HG02798 (cell line): Measurements from ENCODE around the gene TBC1D10A.
A peak's percentile ranks its signal among the peaks of the same experiment; 100 is the strongest.

Experiments
- ATAC-seq: cut with Tn5 transposase; IDR thresholded peaks from one replicate; pipeline ENCODE4 v1.9.1; 2021; ENCODE audit warnings: mild to moderate bottlenecking; ENCODE audit not compliant: unreplicated experiment, poor library complexity

The TBC1D10A gene

DNA sequence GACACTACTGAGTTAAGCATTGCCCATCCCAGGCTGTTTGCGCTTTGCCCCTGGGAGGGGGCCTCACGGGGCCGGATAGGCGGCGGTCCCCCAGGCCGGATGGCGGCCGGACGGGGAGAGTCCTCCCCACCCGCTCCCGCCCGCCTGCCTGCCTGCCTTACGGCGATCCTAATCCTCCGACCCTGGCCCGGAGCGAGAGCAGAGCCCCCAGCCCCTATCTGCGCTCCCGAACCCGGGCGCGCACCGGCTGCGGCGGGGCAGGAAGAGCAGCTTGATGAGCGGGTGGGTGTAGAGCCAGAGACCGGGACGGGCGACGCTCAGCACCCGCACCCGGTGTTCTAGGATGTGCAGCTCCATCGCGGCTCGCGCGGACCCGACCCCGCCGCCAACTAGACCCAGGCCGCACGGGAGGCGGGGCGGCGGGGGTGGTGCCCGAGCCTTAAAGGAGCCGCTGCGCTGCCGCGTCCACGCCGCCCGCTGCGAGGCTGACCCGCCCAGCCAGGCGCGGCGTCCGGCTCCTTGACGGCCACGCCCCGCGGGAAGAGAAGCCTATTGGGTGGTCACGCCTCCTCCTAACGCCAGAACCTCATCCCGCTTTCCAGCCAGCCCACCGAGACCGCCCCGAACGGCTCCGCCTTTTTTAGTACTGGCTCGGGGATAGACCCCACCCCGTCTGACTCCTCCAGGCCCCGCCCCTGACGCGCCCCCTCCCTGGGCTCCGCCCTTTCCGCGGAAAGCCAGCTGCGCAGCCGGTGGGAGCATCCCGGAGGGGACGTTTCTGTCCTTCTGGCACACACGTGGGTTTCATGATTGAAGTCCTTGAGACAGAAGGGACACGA lies 37.4 kb downstream of the TBC1D10A start, which contains the start of gene CASTOR1:
CASTOR1 (minus strand) TSS at position 365 of the 839 bp plus-strand sequence; CDS start at position 357, 8 bp downstream.
- ATAC-seq: peak; percentile 75

GRCh38 chr22:30288419-30289140 lies 38.2 kb downstream of the TBC1D10A start:
- ATAC-seq: no peak

GRCh38 chr22:30287648-30288418 lies 38.9 kb downstream of the TBC1D10A start:
- ATAC-seq: no peak

DNA sequence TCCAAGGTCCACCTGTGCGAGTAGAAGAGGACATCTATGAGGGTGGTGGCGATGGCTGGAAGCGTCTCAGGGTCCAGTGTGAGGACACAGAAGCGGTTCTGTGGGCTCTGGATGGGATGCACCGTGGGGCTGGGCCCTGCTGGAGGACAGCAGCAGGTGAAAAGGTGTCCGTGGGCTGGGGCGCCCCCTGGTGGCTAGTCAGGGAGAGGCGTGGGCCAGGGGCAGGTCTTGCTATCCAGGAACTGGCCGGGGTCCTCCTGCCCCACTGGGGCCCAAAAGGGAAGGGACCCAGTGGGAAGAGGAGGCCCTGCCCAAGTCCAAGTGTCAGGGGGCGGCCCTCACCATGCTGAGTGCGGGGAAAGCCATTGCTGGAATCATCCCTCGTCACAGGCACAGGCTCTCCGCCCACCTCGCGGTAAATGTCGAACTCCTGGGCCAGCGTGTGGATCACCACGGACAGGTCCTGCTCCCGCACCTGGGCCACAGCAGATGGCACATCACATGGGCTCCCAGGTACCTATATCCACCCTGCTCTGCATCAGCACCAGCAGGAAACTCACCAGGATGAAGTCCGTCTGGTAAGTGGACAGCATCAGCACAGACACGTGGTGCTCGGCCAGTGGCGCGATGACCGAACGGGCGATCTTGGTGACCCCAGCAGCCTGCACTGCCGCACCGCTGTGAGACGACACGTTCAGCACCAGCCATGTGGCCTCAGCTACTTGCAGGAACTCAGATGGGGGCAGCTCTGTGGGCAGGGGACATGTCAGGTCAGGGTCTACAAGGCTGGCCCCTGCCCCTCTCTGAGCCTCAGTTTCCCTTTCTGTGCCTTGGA lies 39.7 kb downstream of the TBC1D10A start:
- ATAC-seq: no peak

DNA sequence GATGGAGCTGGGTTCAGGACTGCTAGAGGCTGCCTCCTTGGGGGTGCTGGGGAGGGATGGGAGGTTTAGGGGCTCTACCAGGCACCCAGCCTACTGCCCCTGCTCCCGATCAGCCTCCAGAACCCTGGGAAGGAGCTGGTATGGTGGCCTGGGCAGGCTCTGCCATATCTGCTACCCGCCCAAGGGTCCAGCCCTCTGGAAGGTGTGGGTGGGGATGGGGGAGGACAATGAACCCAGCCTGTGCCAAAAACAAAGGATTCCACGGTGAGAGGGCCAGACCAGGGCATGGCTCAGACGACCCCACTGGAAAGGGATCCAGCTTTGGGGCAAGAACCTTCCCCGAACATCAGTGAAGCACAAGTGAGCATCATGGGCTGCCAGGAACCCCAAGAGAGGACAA lies 40.4 kb downstream of the TBC1D10A start:
- no peak for ATAC-seq

DNA sequence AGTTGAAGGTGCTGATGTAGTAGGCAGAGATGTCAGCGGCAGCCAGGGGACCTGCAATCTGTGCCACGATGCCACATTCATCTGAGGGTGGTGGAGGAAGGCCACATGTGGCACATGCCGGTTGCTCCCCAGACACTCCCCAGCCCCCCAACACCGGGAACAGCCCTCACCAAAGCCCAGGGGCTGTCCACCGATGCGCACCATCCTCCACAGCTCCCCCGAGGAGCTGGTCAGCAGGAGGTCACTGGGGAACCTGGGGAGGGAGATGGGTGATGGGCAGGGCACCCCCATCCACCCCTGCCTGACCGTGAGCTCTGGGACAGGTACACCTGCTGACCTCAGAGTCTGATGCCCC lies 40.9 kb downstream of the TBC1D10A start:
- ATAC-seq: no peak

GRCh38 chr22:30285176-30285845 lies 41.4 kb downstream of the TBC1D10A start:
- ATAC-seq: no peak

DNA sequence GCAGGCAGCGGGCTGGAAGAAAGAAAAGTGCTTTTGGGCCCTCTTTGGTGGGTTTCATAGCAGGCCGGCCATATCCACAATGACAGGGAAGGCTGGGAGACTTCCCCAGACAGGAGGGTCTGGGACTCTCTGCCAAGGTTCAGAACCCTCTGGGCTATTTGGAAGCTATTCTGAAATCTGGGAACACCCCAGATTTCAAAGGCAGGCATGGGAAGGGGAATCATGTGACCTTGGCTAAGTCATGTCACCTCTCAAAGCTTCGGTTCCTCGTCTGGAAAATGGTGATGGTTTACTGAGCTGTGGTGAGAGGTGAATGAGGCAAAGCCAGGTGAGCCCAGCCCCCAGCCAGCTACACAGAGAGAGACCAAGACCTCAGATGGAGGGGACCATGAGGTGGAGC lies 42.1 kb downstream of the TBC1D10A start:
- no peak for ATAC-seq

- no peak for ATAC-seq
These were observed 42.6 kb downstream of the TBC1D10A start for GRCh38 chr22:30284172-30284571.

DNA sequence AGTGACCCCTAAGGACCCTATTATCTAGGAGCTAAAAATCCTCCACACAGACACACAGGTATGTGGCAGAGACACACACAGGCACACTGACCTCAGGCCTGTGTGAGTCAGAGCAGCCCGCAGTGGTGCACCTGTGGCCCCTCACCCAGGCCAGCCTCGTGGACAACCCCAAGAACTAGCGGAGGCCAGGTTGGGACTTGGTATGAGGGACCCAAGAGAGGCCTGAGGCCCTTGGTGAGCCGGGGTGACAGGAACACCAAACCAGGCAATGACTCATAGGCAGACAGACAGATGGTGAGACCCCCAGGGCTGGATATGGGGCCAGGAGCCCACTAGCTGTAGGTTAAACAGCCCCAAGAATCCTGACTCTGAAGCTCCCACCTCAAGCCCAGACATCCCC lies 43.4 kb downstream of the TBC1D10A start:
- no peak for ATAC-seq

GRCh38 chr22:30282616-30283046 lies 44.1 kb downstream of the TBC1D10A start:
- no peak for ATAC-seq

DNA sequence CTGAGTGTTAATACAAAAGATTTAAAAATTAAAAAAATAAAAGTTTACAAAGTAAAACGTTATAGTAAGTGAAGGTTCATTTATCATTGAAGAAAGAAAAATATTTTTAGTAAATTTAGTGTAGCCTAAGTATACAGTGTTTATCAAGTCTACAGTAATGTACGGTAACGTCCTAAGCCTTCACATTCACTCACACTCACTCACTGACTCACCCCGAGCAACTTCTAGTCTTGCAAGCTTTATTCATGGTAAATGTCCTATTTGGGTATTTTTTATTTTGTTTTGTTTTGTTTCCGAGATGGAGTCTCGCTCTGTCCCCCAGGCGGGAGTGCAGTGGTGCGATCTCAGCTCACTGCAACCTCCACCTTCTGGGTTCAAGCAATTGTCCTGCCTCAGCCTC lies 46.2 kb downstream of the TBC1D10A start:
- no peak for ATAC-seq

- no peak for ATAC-seq
These were observed 46.8 kb downstream of the TBC1D10A start for GRCh38 chr22:30279932-30280331.

DNA sequence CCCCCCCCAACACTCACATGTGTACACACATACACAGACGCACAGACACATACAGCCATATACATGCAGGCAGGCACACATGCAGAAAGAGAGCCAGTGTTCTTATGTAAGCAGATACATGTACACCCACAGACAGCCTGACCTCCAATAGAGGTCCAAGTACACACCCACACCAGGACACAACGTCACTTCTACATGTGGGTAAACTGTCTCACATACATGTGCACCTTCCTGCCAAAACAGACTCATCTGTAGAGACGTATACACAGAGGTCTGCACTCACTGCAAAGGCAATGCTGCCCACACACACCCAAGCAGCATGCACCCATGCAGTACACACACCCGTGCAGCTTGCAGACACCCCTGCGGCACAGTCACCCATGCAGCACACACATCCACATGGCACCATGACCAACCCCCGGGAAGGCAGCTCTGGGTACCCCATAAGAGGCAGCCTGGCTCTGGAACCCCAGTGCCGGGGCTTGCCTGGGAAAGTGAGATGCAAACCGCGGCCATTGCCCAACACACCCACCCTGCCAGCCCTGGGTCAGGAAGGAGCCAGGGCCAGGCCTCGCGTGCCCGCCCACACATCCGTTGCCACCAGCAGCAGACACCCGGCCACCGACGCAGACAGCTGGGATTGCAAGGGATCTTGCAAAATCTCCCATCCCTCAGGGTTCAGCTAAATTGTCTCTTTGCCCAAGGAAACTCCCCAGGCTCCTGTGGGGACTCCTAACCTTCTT lies 47.5 kb downstream of the TBC1D10A start:
- no peak for ATAC-seq

DNA sequence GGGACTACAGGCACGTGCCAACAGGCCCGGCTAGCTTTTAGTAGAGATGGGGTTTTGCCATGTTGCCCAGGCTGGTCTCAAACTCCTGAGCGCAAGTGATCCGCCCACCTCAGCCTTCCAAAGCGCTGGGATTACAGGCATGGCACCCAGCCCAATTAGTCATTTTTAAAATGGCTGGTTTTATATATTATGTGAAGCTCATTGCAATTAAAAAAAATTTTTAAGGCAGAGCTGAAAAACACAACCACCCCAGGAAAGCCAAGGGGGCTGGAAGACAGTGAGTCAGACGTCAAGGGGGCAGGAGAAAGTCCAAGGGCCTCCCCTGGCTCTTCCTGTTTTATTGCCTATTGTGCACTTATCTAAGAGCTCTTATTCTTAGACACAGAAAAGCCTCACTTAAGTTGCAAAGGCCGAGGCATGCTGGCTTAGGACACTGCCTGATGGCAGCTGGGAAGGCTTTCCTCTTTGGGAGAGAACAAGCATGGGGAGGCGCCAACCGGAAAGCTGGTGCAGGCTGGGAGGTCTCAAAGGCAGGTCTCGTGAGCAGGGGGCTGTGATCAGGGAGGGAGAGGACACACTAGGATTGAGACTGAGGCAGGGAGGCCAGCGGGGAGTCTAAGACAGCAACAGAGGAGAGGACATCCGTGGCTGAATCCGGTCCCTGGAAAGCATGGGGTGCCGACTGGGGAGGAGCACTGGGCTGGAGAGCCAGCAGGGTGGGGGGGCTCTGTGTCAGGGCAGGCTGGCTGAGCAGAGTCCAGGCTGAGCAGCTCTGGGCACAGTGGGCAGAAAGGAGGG lies 49.0 kb downstream of the TBC1D10A start:
- no peak for ATAC-seq

DNA sequence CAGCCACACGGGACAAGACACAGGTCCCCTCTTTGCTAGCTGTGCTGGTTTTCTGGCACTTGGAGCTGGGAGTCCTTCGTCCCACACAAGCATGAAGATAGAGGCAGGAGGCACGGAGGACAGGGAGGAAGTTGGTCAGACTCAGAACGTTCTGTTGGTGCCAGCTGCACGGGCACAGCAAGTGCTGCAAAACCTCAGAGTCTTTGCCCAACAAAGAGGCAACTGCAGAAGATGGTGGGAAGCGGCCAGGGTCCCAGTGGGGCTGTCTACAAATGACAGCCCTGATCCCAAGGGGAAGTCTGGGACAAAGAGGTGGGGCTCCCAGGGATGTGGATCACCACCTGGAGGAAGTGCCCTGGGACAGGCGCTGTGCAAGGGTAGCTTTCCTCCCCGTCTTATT lies 50.7 kb downstream of the TBC1D10A start:
- ATAC-seq: no peak

- no peak for ATAC-seq
These were observed 51.1 kb downstream of the TBC1D10A start for GRCh38 chr22:30275625-30276024.

DNA sequence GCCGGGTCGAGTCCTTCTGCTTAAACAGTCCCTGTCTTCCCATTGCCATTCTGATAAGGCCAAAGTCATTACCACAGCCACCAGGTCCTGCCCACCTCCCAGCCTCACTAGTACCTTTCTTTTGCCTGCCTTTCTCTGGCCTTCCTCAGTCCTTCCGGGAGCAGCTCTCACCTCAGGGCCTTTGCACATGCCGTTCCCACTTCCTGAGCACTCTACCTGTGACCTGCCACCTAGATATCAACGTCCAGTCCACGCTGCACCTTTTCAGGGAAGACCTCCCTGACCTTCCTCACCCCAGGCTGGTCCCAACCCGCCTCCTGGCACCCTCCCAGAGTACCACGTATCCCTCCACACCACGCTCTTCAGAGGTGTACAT lies 52.3 kb downstream of the TBC1D10A start:
- no peak for ATAC-seq
